Upper lobe of left lung (tissue), 6 donors: ENCODE measurements around the gene PPHLN1. TPM values are rescaled to one million over a fixed set of nuclear protein-coding genes. Genes with fewer than 3 reads are reported as not detected.
A peak's percentile ranks its signal among the peaks of the same experiment; 100 is the strongest.

Experiments used
- ATAC-seq, 2 donors: fragments of 200-7000 bp; cut with Tn5 transposase; one replicate each; pipeline ENCODE4 v1.9.1; 2022; ENCODE audit warnings: mild to moderate bottlenecking in 2 of 2, moderate library complexity in 2 of 2; ENCODE audit not compliant: low FRiP score in 2 of 2
- DNase-seq, 2 donors: peaks; one replicate each; pipeline ENCODE4 v3.0.0-alpha.2; 2019 to 2020
- H3K27ac ChIP-seq, 4 donors: fragments of 200-600 bp; sonication (generic); one replicate each; pipeline ENCODE4 v1.5.1; 2016 to 2019
- H3K27me3 ChIP-seq, 4 donors: fragments of 200-600 bp; sonication (generic); one replicate each; pipeline ENCODE4 v1.5.1; 2017 to 2019
- H3K36me3 ChIP-seq, 4 donors: fragments of 200-600 bp; sonication (generic); one replicate each; pipeline ENCODE4 v1.5.1; 2016 to 2019
- H3K4me1 ChIP-seq, 4 donors: fragments of 200-600 bp; sonication (generic); one replicate each; pipeline ENCODE4 v1.5.1; 2018 to 2019
- H3K4me3 ChIP-seq, 4 donors: fragments of 200-600 bp; sonication (generic); one replicate each; pipeline ENCODE4 v1.5.1; 2017 to 2019; ENCODE audit warnings: mild to moderate bottlenecking in 2 of 4, moderate library complexity in 1 of 4
- H3K9me3 ChIP-seq, 4 donors: fragments of 200-600 bp; sonication (generic); one replicate each; pipeline ENCODE4 v1.5.1; 2018 to 2019
- EP300 ChIP-seq, 4 donors: sonication (generic); formaldehyde crosslinking; IDR thresholded peaks; one replicate each; pipeline ENCODE4 v1.5.1; 2017; ENCODE audit warnings: antibody characterized with exemption in 4 of 4, control low read depth in 2 of 4
- POLR2A ChIP-seq, 4 donors: fragments of 450-650 bp; IDR thresholded peaks; one replicate each; pipeline ENCODE4 v1.5.1; 2016 to 2017; ENCODE audit warnings: antibody characterized with exemption in 4 of 4, mild to moderate bottlenecking in 2 of 4
- POLR2AphosphoS5 ChIP-seq, 2 donors: sonication (generic); formaldehyde crosslinking; IDR thresholded peaks; one replicate each; pipeline ENCODE4 v1.5.1; 2017; ENCODE audit warnings: antibody characterized with exemption in 2 of 2
- WGBS, 2 donors: methylation state at CpG; one replicate each; pipeline ENCODE4 v1.1.5; 2017 to 2018; 5-methylcytosine and 5-hydroxymethylcytosine counted together
- total RNA-seq, 6 donors: library from RNA; depleted of rRNA in 4 of 6; stranded (reverse); fragments of >200 nt in 4 of 6; gene quantifications; one replicate each; pipeline versions ENCODE4 v1.1.0 to v1.2.1, GENCODE V29; 2016 to 2021
- TF ChIP-seq, protein P1 (sequence below), 6 experiments: fragments of 450-650 bp in 4 of 6; fragments of 200-600 bp in 2 of 6; sonication (generic) in 2 of 6; IDR thresholded peaks; one replicate each; pipeline ENCODE4 v1.5.1; 2016 to 2019; ENCODE audit warnings: antibody characterized with exemption in 6 of 6
- donor health status: DM: no; HTN: no; CAD: no; lungs with moderate emphysema.
- donor health status: DM: no; HTN: yes; CAD: no; lungs with severe emphysema.

PPHLN1 gene
- total RNA-seq, 6 donors from 2014 or later = 24.5 to 69.1 (median 46.7) TPM

GRCh38 chr12:42474391-42474790, 148.4 kb downstream of the PPHLN1 start:
- H3K4me1 ChIP-seq = peaks cover 4 to 21% (median 10%) of the 10 kb centered on the region in 4 donors
- peaks cover 0 to 8% (median 0%) of the 10 kb centered on the region in 4 donors for H3K36me3 ChIP-seq
- H3K27ac ChIP-seq = no peak overlapping the region
- no peak overlapping the region for H3K4me3 ChIP-seq
- H3K9me3 ChIP-seq = no peaks in the 10 kb centered on the region
- 59 to 65% methylated on average over 2 of the region's 2 CpGs for WGBS, 2 donors
- H3K27me3 ChIP-seq = no peaks in the 10 kb centered on the region
- ATAC-seq = no peak
- no peak for DNase-seq
- TF ChIP-seq EP300 (IDR thresholded peaks at IDR 0.05) (no peak), POLR2A (IDR thresholded peaks at IDR 0.05) (no peak), POLR2AphosphoS5 (IDR thresholded peaks at IDR 0.05) (no peak)
- TF ChIP-seq, protein P1, sequence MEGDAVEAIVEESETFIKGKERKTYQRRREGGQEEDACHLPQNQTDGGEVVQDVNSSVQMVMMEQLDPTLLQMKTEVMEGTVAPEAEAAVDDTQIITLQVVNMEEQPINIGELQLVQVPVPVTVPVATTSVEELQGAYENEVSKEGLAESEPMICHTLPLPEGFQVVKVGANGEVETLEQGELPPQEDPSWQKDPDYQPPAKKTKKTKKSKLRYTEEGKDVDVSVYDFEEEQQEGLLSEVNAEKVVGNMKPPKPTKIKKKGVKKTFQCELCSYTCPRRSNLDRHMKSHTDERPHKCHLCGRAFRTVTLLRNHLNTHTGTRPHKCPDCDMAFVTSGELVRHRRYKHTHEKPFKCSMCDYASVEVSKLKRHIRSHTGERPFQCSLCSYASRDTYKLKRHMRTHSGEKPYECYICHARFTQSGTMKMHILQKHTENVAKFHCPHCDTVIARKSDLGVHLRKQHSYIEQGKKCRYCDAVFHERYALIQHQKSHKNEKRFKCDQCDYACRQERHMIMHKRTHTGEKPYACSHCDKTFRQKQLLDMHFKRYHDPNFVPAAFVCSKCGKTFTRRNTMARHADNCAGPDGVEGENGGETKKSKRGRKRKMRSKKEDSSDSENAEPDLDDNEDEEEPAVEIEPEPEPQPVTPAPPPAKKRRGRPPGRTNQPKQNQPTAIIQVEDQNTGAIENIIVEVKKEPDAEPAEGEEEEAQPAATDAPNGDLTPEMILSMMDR (IDR thresholded peaks at IDR 0.05) = no peak

- no peaks in the 10 kb centered on the region for H3K9me3 ChIP-seq
- DNase-seq (no peak), ATAC-seq (no peak)
- H3K27me3 ChIP-seq = no peaks in the 10 kb centered on the region
- 60 to 68% methylated on average over 3 of the region's 3 CpGs for WGBS, 2 donors
- H3K4me3 ChIP-seq = no peak overlapping the region
- H3K27ac ChIP-seq = no peak overlapping the region
- TF ChIP-seq POLR2A (IDR thresholded peaks at IDR 0.05) (no peak), POLR2AphosphoS5 (IDR thresholded peaks at IDR 0.05) (no peak), EP300 (IDR thresholded peaks at IDR 0.05) (no peak)
- TF ChIP-seq, protein P1 (IDR thresholded peaks at IDR 0.05) = no peak
- peaks cover 0 to 3% (median 0%) of the 10 kb centered on the region in 4 donors for H3K36me3 ChIP-seq
- peaks cover under 1 to 21% (median 12%) of the 10 kb centered on the region in 4 donors for H3K4me1 ChIP-seq
Measured at GRCh38 chr12:42475106-42475505, 149.1 kb downstream of the PPHLN1 start.

DNA sequence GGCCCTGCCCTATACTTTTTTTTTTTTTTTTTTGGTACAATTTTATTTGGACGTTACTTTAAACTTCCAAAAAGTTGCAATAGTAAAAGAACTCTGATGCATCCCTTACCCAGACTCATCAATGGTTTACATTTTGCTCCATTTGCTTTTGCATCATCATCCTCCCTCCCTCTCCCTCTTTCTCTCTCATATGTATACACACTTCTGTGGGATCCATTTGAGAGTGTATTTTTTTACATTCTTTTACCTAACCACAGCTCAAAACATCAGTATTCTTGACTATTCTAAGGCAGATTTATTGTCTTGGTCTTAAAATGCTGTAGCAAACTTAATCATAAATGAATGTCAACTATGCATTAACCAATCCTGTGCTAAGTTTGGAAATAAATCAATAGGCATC, 152.0 kb downstream of the PPHLN1 start:
- Histone ChIP-seq H3K36me3 (no peaks in the 10 kb centered on the region), H3K27me3 (peaks cover 0 to 5% (median 0%) of the 10 kb centered on the region in 4 donors), H3K4me1 (peaks cover 15 to 36% (median 25%) of the 10 kb centered on the region in 4 donors), H3K9me3 (no peaks in the 10 kb centered on the region), H3K4me3 (no peak overlapping the region), H3K27ac (no peak overlapping the region)
- TF ChIP-seq EP300 (IDR thresholded peaks at IDR 0.05) (no peak), POLR2AphosphoS5 (IDR thresholded peaks at IDR 0.05) (no peak), POLR2A (IDR thresholded peaks at IDR 0.05) (no peak)
- TF ChIP-seq, protein P1 (IDR thresholded peaks at IDR 0.05) = no peak
- WGBS, 2 donors = 65 to 84% methylated on average over 1 of the region's 1 CpG
- ATAC-seq (no peak), DNase-seq (no peak)

DNA sequence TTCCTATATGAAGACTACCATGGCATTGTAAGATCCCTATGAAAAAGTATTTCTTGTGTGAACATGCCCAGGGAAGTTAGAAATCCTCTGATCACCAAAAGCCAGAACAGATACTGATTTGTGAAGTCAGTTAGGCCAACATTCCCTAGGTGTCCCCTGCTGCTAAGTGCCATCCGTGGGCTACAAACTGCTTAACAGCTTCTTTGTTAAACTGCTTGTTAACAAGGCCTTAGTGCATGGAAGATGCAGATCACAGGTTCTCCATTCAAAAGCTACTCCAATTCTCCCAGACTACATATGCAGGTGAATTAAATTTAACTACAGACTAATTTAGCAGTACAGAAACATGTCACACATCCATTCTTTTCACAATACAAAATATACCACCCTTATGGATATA, 155.4 kb downstream of the PPHLN1 start:
- H3K27me3 ChIP-seq = peaks cover 0 to 13% (median 3%) of the 10 kb centered on the region in 4 donors
- 59 to 71% methylated on average over 1 of the region's 1 CpG for WGBS, 2 donors
- H3K36me3 ChIP-seq = no peaks in the 10 kb centered on the region
- peak overlapping the region; percentile 88 to 95 (median 92) for H3K27ac ChIP-seq
- TF ChIP-seq EP300 (IDR thresholded peaks at IDR 0.05) = no peak
- TF ChIP-seq POLR2A (IDR thresholded peaks at IDR 0.05) = no peak
- no peak for TF ChIP-seq POLR2AphosphoS5 (IDR thresholded peaks at IDR 0.05)
- TF ChIP-seq, protein P1 (IDR thresholded peaks at IDR 0.05) = no peak
- no peak for DNase-seq
- no peak for ATAC-seq
- H3K9me3 ChIP-seq = no peaks in the 10 kb centered on the region
- no peak overlapping the region for H3K4me3 ChIP-seq
- peaks cover 10 to 45% (median 33%) of the 10 kb centered on the region in 4 donors for H3K4me1 ChIP-seq
